ENCODE results near the gene MET.
A peak's percentile ranks its signal among the peaks of the same experiment; 100 is the strongest.
"Not testable (repeated sequence)": the region's sequence is repeated elsewhere in the genome, so short reads cannot be mapped to it uniquely, and the experiment has no call there.

MET gene

DNA sequence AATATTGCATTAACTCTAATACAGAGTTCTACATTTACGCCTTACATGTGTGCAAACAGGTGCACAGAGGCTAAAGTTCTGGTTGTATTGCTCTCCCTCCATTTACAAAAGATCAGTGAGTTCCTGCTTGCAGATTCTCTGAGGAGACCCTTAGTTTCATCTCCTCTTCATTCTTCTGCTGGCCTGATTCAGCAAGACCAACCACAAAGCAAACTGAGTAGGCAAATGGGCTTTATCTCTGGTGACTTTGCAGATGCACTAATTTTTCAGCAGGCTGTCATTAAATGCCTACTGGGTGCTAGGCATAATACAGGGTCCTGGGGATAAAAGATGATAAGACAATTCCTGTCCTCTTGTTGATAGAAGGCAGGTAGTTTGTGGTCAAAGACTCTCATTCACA is 56.4 kb downstream of the MET start:
- DNase-seq, result no peak

DNA sequence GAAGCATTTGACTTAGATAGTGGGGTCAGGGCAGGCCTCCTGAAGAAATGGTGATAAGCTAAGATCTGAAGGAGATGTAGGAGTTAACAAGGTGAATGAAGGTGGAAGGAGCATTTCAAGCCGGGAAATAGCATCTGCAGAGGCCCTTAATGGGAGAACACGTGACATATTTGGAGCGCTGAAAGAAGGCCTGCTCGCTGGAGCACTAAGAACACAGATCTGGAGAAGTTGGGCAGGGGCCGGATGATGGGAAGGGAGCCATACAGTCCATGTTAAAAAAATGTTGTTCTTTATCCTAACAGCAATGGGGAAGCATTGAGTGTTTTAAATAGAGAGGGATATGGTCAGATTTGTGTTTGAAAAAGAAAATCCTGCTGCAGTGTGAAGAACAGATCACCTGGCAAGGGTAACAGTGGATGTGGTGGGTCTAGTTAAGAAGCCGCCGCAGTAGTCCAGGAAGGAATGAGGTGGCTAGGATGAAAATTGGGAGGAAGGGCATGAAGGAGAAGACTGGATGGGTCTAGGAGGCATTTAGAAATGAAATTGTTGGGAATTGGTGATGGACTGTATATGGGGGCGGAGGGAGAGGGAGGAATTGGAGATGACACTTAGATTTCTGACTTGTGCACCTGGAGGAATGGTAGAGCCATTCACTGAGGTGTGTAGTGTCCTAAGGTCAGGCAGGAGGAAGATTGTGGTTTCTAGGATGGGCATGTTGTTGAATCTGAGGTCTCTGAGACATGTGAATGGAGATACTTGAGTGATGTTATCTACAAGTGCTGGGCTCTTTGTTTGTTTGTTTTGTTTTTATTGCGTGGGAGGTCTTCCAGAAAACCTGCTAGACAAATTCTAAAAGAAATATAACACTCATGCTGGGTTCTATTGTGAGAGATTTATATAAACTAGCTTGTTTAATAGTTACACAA is 58.4 kb downstream of the MET start:
- no peak for DNase-seq

DNA sequence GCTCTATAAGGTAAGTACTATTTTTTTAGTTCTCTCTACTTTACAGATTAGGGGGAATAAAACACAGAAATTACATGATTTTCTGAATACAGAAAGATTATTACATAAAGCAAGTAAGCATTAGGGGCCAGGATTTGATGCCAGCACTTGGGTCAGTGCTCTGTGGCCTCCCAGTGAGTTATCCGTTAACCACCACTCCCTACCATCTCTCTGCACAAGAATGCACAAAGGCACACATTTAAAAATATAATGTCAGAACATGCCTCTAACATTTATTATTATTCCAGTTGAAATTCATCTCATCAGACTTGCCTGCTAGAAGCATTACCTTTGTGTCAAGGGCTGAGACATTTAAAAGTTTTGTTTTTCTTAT is 59.0 kb downstream of the MET start:
- DNase-seq, result no peak

DNA sequence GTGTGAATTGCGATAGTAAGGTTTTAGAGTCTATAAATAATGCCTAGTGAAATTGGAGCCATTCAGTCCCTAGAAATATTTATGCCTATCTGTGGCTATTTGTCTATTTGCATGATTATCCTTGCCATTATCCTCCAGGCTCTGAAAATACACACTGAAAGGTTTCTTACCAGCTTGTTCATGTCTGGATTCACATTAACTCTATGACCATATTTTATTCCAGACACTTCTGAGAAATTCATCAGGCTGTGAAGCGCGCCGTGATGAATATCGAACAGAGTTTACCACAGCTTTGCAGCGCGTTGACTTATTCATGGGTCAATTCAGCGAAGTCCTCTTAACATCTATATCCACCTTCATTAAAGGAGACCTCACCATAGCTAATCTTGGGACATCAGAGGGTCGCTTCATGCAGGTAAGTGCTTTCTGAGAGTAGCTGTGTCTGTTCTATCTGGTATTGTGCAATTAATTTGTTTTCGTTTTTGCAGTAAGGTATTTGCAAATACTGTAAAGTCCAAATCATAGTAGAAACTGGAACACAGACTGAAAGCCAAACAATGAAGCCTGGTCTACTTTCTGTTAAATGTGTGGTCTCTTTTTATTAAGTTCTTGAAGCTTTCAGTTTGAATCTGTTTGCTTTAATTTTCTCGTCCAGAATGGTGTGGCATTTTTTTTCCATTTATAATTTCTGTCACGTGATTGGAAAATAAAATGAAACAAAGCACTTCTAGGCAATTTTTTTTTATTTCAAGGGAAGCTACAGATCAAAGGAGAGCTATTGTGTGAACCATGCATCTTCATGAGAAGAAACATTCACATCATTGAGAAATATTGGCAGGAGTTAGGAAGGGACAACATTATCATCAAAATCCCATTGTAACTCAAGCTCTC is 59.7 kb downstream of the MET start:
- no peak for DNase-seq

DNA sequence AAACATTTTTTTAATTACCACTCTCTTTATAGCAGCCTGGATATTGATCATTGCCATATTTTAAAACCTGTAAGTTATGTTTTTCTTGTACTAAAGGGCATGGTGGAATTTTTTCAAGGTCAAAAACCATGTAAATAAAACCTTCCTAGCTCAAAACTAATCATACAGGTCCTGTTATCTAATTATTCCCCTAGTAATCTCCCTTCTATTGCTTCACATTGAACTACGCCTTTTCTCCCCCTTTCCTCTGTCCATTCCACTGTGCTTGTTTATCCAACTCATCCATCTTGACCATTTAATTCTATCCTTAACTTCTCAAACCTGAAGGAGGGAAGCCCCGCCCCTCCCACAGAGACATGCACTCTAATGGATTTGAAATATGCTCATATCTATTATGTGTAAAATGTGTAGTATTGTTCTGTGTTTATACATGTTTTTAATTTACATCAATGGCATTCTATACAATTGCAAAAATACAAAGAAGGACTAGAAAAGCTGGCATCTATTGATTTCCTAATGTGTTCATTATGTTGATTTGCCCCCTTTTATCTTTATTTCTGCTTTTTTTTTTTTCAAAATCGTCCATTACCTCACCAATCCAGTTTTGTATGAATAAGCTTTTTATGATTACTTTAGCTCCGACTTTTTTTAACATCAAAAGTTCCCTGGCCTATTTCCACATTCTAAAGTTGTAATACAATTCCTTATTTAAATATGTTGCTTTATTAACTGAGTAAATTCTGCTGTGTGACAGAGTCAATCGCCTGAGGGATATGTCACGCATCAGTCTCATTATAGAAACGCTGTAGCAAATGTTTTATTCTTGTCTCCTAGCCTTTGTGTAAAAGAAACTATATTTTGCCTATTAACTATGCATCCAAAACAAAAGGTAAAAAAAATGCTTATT is 61.0 kb downstream of the MET start:
- DNase-seq, result no peak

DNA sequence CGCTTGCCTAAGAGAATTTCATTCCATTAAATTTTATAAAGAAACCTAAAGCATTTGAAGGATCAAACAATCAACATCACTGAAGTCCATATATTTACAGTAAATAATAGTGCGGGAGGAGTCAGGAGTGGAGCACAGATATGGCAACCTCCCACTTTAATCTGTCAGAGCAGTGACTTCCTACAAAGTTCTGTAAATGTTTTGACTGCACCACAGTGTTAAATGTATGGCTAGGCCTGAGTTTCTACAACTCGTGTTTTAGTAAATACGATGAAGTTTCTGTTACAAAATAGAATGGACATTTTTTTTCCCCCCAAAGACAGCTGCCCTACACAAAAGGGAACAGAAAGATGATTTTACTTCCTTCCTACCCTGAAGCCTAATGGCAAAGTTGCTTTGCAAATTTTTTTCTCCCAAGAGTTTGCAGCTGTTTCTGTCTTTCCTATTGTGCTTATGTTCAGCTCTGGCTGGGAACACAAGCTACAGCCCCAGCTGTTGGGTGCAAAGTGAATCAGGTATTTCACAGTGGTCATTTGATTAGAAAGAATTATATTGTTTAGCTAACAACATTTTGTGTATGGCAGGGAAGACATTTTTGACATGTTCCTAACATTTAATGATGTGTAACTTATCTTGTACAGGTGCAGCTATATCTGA is 62.1 kb downstream of the MET start:
- no peak for DNase-seq

DNA sequence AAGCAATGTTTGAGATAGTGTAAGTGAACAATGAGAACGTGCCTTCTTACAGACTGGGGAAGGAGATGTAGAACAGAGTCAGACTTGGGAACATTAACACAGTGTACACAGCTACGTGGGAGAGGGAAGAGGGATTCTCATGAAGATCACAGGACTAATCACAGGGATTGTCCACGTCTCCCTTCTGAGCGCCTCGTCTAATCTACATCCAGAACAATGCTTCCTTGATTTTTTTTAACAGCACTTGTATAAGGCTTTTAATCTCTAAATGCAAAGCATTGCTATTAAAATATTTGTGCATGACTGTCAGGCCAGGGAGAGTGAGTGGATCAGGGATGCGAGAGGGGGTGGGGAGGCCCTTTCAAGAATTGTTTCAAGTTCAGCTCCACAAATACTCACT is 62.7 kb downstream of the MET start:
- no peak for DNase-seq

DNA sequence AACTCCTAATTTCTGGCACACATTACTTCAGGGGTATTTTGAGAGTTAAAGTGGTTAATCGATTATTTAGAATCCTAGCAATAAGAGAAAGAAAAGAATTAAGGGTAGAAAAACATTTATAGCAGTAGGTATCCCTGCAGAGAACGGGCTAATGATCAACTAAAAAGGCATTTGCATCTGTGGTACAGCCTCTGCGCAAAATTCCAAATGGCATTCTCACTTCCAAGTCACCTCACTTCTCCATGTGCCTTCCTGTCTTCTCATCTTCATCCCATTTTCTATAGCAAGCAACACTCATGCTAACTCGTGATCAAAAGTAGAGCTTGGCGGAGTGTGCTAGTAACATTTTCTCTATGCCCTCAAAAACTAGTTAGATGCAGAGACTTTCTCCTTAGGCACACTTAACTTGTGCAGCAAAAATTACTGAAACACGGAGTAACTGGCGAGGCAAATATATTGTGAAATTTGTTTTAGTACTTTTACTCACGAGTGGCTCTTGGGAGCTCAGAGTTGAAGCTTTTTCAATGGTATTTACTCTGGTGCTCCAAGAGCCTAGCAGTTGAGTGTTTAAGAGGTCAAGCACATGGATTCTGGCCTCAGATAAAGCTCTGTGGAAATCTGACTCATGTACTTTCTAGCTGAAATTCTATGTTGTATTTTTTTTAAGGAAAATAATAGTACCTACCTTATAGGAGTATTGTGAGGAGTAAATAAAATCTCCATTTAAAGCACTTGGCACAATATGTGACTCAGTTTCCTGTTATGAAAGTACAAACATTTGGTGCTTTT is 65.1 kb downstream of the MET start:
- peak; percentile 49 for DNase-seq

DNA sequence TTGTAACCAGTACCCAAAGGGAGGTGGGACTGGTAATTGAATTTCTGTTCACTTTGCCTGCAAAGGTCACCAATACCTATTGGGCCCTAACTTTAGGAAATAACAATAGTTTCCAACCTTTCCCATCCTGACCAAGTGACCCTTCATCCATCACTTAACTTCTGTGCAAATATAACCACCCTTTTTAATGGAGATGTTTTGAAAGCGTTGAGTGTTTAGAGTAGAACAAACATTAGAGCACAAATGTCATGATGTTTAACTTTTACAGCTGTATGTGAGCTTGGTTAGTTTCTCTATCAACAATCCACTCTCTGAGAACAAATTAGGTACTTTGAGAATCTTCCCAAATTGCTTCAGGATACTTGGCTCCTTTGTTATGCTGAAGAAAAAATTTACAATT is 66.4 kb downstream of the MET start:
- DNase-seq, result peak; percentile 25

DNA sequence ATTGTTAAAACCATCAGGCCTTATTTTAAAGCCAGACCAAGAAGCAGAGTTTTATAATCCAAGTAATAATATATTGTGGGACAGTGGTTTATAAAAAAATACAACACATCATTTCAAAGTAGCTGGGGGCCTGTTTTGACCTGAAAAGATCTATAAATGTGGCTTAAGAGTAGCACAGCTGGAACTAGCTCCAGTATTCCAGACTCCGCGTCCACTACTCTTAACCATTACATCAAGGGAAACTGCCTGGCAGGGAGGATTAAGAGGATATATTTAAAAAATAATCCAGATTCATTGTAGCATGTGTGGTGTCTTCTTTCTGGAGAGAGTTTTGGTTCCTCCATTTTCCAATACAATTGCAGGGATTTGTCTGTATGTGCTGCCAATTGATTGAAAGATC is 67.3 kb downstream of the MET start:
- no peak for DNase-seq

DNA sequence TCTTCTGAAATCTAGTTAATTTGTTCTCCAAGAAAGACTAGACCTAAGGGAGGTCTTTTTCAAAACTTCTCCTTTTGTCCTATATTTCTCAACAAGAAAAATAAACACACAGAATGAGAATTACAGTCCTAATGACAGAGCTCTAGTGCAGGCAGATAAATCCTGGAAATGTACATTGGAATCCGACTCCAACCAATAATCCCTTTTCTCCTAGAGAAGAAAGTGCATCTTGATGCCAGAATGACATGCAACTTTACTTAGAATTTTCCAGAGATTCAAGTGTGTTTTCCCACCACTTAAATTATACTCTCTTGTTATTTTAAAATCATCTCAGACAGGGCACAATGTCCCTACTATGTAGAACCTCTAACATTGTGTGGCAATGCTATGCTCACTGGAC is 68.2 kb downstream of the MET start:
- no peak for DNase-seq

DNA sequence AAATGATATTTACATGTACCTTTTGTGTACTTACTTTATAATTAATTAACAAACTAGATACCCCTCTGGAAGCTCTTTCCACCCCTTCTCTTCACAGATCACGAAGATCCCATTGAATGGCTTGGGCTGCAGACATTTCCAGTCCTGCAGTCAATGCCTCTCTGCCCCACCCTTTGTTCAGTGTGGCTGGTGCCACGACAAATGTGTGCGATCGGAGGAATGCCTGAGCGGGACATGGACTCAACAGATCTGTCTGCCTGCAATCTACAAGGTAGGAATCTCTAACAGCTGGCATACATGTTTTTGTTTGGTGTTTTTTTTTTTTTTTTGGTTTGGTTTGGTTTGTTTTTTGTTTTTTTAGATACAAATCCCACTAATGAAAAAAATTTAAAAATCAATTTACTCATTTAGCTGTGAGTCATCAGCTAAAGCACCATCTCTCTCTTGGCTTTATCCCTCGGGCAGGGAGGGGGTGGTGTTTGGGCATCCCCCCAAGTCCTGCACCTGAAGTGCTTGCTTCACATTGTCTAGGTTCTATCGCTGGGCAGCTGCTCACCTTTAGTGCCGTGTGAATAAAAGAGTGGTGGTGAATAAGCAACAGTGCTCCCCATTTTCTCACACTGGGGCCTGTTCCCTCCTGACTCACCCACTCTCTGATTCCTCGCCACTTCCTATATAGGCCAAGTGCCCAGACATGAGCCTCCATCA is 68.9 kb downstream of the MET start:
- DNase-seq, result no peak

DNA sequence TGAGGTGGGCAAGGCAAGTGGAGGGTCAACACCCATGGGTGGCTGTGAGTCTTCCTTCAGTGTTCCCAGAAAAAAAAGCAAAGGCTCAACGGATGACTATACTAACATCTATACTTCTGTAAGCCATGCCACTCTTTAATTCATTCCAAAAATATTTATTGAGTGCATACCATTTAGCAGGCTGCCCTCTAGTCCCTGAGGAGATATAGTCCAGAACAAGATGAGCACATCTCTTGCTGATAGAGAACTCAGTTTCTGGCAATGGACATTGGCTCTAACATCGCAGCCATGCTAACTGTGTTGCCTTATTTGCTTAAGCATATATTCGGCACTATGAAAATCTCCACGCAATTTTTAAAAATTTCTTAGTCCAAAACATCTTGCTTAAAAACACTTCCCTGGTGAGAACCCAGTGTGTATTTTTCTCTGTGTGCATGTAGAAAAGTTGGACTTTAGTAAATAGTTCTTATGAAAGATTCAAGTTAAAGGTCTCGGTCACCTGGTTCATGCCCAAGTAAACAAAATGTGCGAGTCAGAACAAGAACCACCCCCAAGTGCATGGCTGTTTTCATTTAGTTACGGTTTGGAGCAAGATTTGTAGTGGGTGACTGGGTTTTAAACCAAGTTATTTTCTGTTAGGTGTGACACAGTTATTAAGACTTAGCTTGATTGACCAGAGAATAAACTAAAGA is 69.8 kb downstream of the MET start:
- DNase-seq, result no peak

DNA sequence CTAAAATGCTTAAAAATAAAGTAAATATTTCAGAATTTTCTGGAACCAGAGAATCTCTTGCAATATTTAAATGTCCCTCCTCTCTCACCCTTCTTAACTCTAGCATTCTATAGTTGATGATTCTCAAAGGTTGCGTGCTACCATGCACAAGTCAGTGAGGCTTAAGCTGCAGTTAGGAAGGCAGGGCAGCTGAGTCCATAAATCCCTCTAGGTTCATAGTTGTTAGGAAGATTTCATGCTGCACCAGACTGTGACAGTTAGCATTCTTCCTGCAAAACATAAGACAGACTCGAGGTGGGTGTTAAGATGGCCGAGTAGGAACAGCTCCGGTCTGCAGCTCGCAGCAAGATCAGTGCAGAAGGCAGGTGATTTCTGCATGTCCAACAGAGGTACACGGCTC is 70.6 kb downstream of the MET start:
- no peak for DNase-seq

DNA sequence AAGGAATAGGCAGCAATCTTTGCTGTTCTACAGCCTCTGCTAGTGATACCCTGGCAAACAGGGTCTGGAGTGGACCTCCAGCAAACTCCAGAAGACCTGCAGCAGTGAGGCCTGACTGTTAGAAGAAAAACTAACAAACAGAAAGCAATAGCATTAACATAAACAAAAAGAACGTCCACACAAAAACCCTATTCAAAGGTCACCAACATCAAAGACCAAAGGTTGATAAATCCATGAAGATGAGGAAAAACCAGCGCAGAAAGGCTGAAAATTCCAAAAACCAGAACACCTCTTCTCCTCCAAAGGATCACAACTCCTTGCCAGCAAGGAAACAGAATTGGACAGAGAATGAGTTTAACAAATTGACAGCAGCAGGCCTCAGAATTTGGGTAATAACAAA is 71.8 kb downstream of the MET start:
- not testable (repeated sequence) for DNase-seq

DNA sequence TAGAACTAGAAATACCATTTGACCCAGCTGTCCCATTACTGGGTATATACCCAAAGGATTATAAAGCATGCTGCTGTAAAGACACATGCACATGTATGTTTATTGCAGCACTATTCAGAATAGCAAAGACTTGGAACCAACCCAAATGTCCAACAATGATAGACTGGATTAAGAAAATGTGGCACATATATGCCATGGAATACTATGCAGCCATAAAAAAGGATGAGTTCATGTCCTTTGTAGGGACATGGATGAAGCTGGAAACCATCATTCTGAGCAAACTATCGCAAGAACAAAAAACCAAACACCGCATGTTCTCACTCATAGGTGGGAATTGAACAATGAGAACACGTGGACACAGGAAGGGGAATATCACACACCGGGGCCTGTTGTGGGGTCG is 74.4 kb downstream of the MET start:
- not testable (repeated sequence) for DNase-seq

DNA sequence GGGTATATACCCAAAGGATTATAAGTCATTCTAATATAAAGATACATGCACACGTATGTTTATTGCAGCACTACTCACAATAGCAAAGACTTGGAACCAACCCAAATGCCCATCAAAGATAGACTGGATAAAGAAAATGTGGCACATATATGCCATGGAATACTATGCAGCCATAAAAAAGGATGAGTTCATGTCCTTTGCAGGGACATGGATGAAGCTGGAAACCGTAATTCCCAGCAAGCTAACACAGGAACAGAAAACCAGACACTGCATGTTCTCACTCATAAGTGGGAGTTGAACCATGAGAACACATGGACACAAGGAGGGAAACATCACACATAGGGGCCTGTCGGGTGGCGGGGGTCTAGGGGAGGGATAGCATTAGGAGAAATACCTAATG is 79.1 kb downstream of the MET start:
- DNase-seq, result not testable (repeated sequence)

DNA sequence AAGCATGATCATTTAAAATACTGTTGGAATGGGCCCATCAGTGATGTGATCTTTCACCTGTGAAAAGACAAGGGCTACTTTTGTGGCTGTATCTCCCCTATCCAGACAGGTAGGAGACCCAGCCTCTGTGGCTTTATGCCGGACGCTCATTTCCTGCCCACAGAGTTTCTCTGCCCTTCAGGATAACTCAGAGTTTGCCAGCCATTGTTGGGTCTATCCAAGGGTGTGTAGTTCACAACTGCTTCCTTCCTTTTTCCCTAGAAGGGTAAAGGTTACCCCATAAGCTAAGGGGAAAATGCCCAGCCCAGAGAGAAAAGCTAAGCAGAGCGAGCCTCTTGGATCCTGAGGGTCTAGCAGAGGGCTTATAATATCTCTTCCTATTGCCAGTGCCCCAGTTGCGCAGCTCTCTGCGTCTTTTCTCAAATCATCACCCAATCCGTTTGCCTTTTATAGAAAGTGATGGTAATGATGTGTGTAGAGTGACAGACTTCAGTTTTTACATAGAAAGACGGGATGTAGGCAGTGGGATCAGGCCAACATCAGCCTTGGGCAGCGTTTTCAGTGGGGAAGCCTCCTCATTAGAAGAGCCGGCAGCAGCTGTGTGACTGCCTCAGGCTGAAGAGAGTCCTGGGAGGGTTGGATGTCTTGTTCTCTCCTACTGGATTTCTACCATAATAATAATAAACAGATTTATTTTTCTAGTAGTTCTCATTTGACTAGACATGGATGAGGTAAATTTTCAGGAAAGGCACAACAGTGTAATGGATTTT is 80.5 kb downstream of the MET start:
- DNase-seq, result no peak

DNA sequence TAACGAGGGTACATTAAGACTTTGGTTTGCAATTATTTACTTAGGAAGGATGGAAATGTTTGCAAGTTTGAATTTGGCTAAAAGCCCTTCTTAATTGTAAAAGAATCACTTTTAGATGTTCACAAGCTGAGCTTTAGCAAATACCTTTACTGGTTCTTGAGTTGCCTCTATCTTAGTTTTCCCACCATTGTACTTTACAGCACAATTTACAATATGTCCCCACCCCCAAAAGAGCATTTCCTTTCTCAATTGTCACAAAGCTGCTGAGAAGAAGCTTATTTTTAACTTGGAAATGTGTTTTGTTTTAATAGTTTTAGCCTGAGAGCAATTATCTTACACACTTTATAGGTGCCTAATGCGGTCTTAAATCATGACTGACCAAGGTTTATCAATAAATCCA is 81.1 kb downstream of the MET start:
- DNase-seq, result no peak

Data from NCI-H510A treated with DMSO at 0.1 percent for 48 hours (cell line).